H9 (cell line): ENCODE data around the gene DHRS1. TPM values are rescaled to one million over a fixed set of nuclear protein-coding genes. Genes with fewer than 3 reads are reported as not detected.

Experiments
- DNase-seq: peaks from one replicate; pipeline ENCODE4 v3.0.0-alpha.2; 2017
- H2AFZ ChIP-seq: one replicate; pipeline ENCODE4 v1.6.1; 2013; ENCODE audit warnings: mild to moderate bottlenecking, low read length, control low read depth, moderate library complexity
- H2AK5ac ChIP-seq: 2 replicates; pipeline ENCODE4 v1.6.1; 2013; ENCODE audit warnings: low read length, control low read depth, mixed read lengths; ENCODE audit not compliant: insufficient read length
- H2BK120ac ChIP-seq: one replicate; pipeline ENCODE4 v1.6.1; 2013; ENCODE audit warnings: low read depth, mild to moderate bottlenecking, low read length, control low read depth, inconsistent platforms; ENCODE audit not compliant: poor library complexity, severe bottlenecking
- H2BK12ac ChIP-seq: 2 replicates; pipeline ENCODE4 v1.6.1; 2013; ENCODE audit warnings: low read length, control low read depth, mixed read lengths, low read depth; ENCODE audit not compliant: insufficient read length
- H2BK15ac ChIP-seq: 2 replicates; pipeline ENCODE4 v1.6.1; 2013; ENCODE audit warnings: low read depth, low read length, control low read depth
- H2BK20ac ChIP-seq: one replicate; pipeline ENCODE4 v1.6.1; 2013; ENCODE audit warnings: low read depth, mild to moderate bottlenecking, low read length, control low read depth, inconsistent platforms; ENCODE audit not compliant: poor library complexity, severe bottlenecking
- H2BK5ac ChIP-seq: 2 replicates; pipeline ENCODE4 v1.6.1; 2013; ENCODE audit warnings: low read length, control low read depth, mixed read lengths; ENCODE audit not compliant: insufficient read length
- H3K14ac ChIP-seq: 2 replicates; pipeline ENCODE4 v1.6.1; 2013; ENCODE audit warnings: low read length, control low read depth; ENCODE audit not compliant: insufficient read depth
- H3K18ac ChIP-seq: 2 replicates; pipeline ENCODE4 v1.6.1; 2013; ENCODE audit warnings: low read depth, mild to moderate bottlenecking, mixed read lengths, low read length, control low read depth; ENCODE audit not compliant: insufficient read length
- H3K23ac ChIP-seq: 2 replicates; pipeline ENCODE4 v1.6.1; 2013; ENCODE audit warnings: low read length, control low read depth, mixed read lengths, low read depth; ENCODE audit not compliant: insufficient read length
- H3K23me2 ChIP-seq: 2 replicates; pipeline ENCODE4 v1.6.1; 2013; ENCODE audit warnings: low read depth, mild to moderate bottlenecking, mixed read lengths, low read length, control low read depth; ENCODE audit not compliant: insufficient read length, poor library complexity, severe bottlenecking
- H3K27ac ChIP-seq: 2 replicates; pipeline ENCODE4 v1.5.1; 2013; ENCODE audit warnings: low read length, control low read depth, mixed read lengths, low read depth; ENCODE audit not compliant: insufficient read length
- H3K27me3 ChIP-seq: 2 replicates; pipeline ENCODE4 v1.6.1; 2013; ENCODE audit warnings: low read length, control low read depth, inconsistent platforms; ENCODE audit not compliant: insufficient read depth
- H3K4ac ChIP-seq: 2 replicates; pipeline ENCODE4 v1.6.1; 2013; ENCODE audit warnings: low read depth, mild to moderate bottlenecking, control low read depth, inconsistent platforms, low read length, moderate library complexity
- H3K4me1 ChIP-seq: 2 replicates; pipeline ENCODE4 v1.6.1; 2013; ENCODE audit warnings: low read length, control low read depth, inconsistent platforms; ENCODE audit not compliant: insufficient read depth
- H3K4me2 ChIP-seq: 2 replicates; pipeline ENCODE4 v1.6.1; 2013; ENCODE audit warnings: low read length, control low read depth, mixed read lengths; ENCODE audit not compliant: insufficient read length, insufficient read depth
- H3K56ac ChIP-seq: 2 replicates; pipeline ENCODE4 v1.6.1; 2013; ENCODE audit warnings: low read depth, mild to moderate bottlenecking, mixed read lengths, low read length, control low read depth; ENCODE audit not compliant: insufficient read length
- H3K79me1 ChIP-seq: 2 replicates; pipeline ENCODE4 v1.6.1; 2013; ENCODE audit warnings: low read depth, mild to moderate bottlenecking, moderate library complexity, low read length, control low read depth, inconsistent platforms; ENCODE audit not compliant: insufficient read depth, poor library complexity, severe bottlenecking
- H3K79me2 ChIP-seq: 2 replicates; pipeline ENCODE4 v1.6.1; 2013; ENCODE audit warnings: low read length, control low read depth, inconsistent platforms; ENCODE audit not compliant: insufficient read depth
- H3K9ac ChIP-seq: 2 replicates; pipeline ENCODE4 v1.6.1; 2013; ENCODE audit warnings: low read length, control low read depth, mixed read lengths; ENCODE audit not compliant: insufficient read length; ENCODE audit errors: extremely low read depth
- H3K9me3 ChIP-seq: one replicate; pipeline ENCODE4 v1.6.1; 2013; ENCODE audit warnings: low read depth, low read length, inconsistent platforms; ENCODE audit not compliant: control insufficient read depth
- H3T11ph ChIP-seq: one replicate; pipeline ENCODE4 v1.6.1; 2013; ENCODE audit warnings: mild to moderate bottlenecking, low read length, control low read depth, inconsistent platforms
- H4K20me1 ChIP-seq: one replicate; pipeline ENCODE4 v1.6.1; 2013; ENCODE audit not compliant: control insufficient read depth, insufficient read length, insufficient read depth
- H4K5ac ChIP-seq: 2 replicates; pipeline ENCODE4 v1.6.1; 2013; ENCODE audit warnings: low read depth, mild to moderate bottlenecking, mixed read lengths, low read length, control low read depth; ENCODE audit not compliant: insufficient read length
- H4K8ac ChIP-seq: replicated peaks from 2 replicates; pipeline ENCODE4 v1.6.1; 2013; ENCODE audit warnings: low read length, control low read depth, mixed read lengths, low read depth; ENCODE audit not compliant: insufficient read length
- H4K91ac ChIP-seq: 2 replicates; pipeline ENCODE4 v1.6.1; 2013; ENCODE audit warnings: low read depth, mild to moderate bottlenecking, moderate library complexity, mixed read lengths, low read length, control low read depth; ENCODE audit not compliant: insufficient read length
- H3K27ac Mint-ChIP-seq, 3 experiments: 2 replicates in 2 of 3; 3 replicates in 1 of 3; pipeline ENCODE4 v1.8.0; 2020 to 2021; ENCODE audit warnings: mixed read lengths in 3 of 3, mild to moderate bottlenecking in 1 of 3, moderate library complexity in 1 of 3
- H3K27me3 Mint-ChIP-seq: 2 replicates; pipeline ENCODE4 v1.8.0; 2021; ENCODE audit warnings: low read depth, mild to moderate bottlenecking, moderate library complexity, mixed read lengths
- H3K36me3 Mint-ChIP-seq, 3 experiments: 2 replicates in 2 of 3; 3 replicates in 1 of 3; pipeline ENCODE4 v1.8.0; 2020 to 2021; ENCODE audit warnings: low read depth in 3 of 3, mixed read lengths in 3 of 3; ENCODE audit not compliant: insufficient read depth in 1 of 3
- H3K4me1 Mint-ChIP-seq, 2 experiments: 2 replicates each; pipeline ENCODE4 v1.8.0; 2020; ENCODE audit warnings: mixed read lengths in 2 of 2
- H3K4me3 Mint-ChIP-seq, 2 experiments: 2 replicates in 1 of 2; 3 replicates in 1 of 2; pipeline ENCODE4 v1.8.0; 2020 to 2021; ENCODE audit warnings: mild to moderate bottlenecking in 2 of 2, mixed read lengths in 2 of 2, moderate library complexity in 1 of 2
- H3K9me3 Mint-ChIP-seq, 2 experiments: 2 replicates in 1 of 2; 3 replicates in 1 of 2; pipeline ENCODE4 v1.8.0; 2020; ENCODE audit warnings: mild to moderate bottlenecking in 2 of 2, mixed read lengths in 2 of 2, moderate library complexity in 1 of 2
- CTCF ChIP-seq: fragments of 200-600 bp; sonication (generic); conservative IDR thresholded peaks from 3 replicates; pipeline ENCODE4 v1.8.0; 2021; ENCODE audit warnings: antibody characterized with exemption, mild to moderate bottlenecking
- WGBS: extraction: QIAGEN DNeasy Blood & Tissue Kit; methylation state at CpG from one replicate; pipeline ENCODE4 v1.1.7; 2013; ENCODE audit warnings: missing lambda C conversion rate, low lambda C conversion rate, mixed read lengths; ENCODE audit not compliant: insufficient read length; ENCODE audit errors: extremely low coverage; 5-methylcytosine and 5-hydroxymethylcytosine counted together
- total RNA-seq: library from RNA; stranded (reverse); gene quantifications from 2 replicates; pipeline ENCODE4 v1.2.1, GENCODE V29; 2021

Gene DHRS1
- total RNA-seq, 1 experiment from 2014 or later: 19.1 TPM

- no peak overlapping the region for H3K9ac ChIP-seq
- no peak for DNase-seq
- no peaks in the 10 kb centered on the region for H3K27me3 Mint-ChIP-seq
- no peak overlapping the region for H4K8ac ChIP-seq
- no peak overlapping the region for H4K91ac ChIP-seq
- no peak overlapping the region for H2BK15ac ChIP-seq
- no peak for TF ChIP-seq CTCF
- H3K23ac ChIP-seq: no peak overlapping the region
- peaks cover 2% of the 10 kb centered on the region in 2 experiments; a peak in 1 of 4 replicates for H3K4me1 Mint-ChIP-seq
- no peaks in the 10 kb centered on the region for H3K4me1 ChIP-seq
- H4K20me1 ChIP-seq: no peaks in the 10 kb centered on the region
- no peaks in the 10 kb centered on the region for H3K79me2 ChIP-seq
- H2BK5ac ChIP-seq: no peak overlapping the region
- no peak overlapping the region for H3K4ac ChIP-seq
- H3K4me2 ChIP-seq: no peak overlapping the region
- no CpG with 5 or more reads among the region's 3 CpGs for WGBS
- no peak overlapping the region for H3K27ac ChIP-seq
- no peaks in the 10 kb centered on the region for H3K9me3 Mint-ChIP-seq
- no peaks in the 10 kb centered on the region for H3K79me1 ChIP-seq
- H4K5ac ChIP-seq: no peak overlapping the region
- H3K27ac Mint-ChIP-seq: peak overlapping the region in 2 of 3 experiments; percentile 50 to 82; a peak in 1 of 7 replicates
- no peak overlapping the region for H3K14ac ChIP-seq
- H2AK5ac ChIP-seq: no peak overlapping the region
- H3K23me2 ChIP-seq: no peaks in the 10 kb centered on the region
- no peak overlapping the region for H2AFZ ChIP-seq
- no peak overlapping the region for H3K56ac ChIP-seq
- H3T11ph ChIP-seq: no peak overlapping the region
- H3K18ac ChIP-seq: no peak overlapping the region
- no peak overlapping the region for H2BK12ac ChIP-seq
- no peak overlapping the region for H3K4me3 Mint-ChIP-seq
- H3K9me3 ChIP-seq: no peaks in the 10 kb centered on the region
- H3K27me3 ChIP-seq: no peaks in the 10 kb centered on the region
- H3K36me3 Mint-ChIP-seq: no peaks in the 10 kb centered on the region
- no peak overlapping the region for H2BK120ac ChIP-seq
- no peak overlapping the region for H2BK20ac ChIP-seq
Measured at GRCh38 chr14:24282736-24283135, 16.8 kb downstream of the DHRS1 start.
